Type B pancreatic cell (in vitro differentiated cells): ENCODE results near the gene ADIPOR2. TPM values are rescaled to one million over a fixed set of nuclear protein-coding genes. Genes with fewer than 3 reads are reported as not detected.

Experiments
- DNase-seq: peaks from one replicate; pipeline ENCODE4 v3.0.0; 2021; ENCODE audit warnings: mixed read lengths; ENCODE audit not compliant: unreplicated experiment; ENCODE audit errors: extremely low spot score
- H3K27ac Mint-ChIP-seq: 2 replicates; pipeline ENCODE4 v1.8.0; 2021; ENCODE audit warnings: mild to moderate bottlenecking, mixed read lengths
- H3K27me3 Mint-ChIP-seq: 2 replicates; pipeline ENCODE4 v1.8.0; 2021; ENCODE audit warnings: mixed read lengths
- H3K36me3 Mint-ChIP-seq: 2 replicates; pipeline ENCODE4 v1.8.0; 2021; ENCODE audit warnings: mixed read lengths
- H3K4me1 Mint-ChIP-seq: one replicate; pipeline ENCODE4 v1.8.0; 2021; ENCODE audit warnings: mixed read lengths; ENCODE audit not compliant: unreplicated experiment
- H3K4me3 Mint-ChIP-seq: 2 replicates; pipeline ENCODE4 v1.8.0; 2021; ENCODE audit warnings: mild to moderate bottlenecking, mixed read lengths
- H3K9me3 Mint-ChIP-seq: 2 replicates; pipeline ENCODE4 v1.8.0; 2021; ENCODE audit warnings: mixed read lengths
- CTCF ChIP-seq: fragments of 200-600 bp; sonication (generic); conservative IDR thresholded peaks from 2 replicates; pipeline ENCODE4 v1.5.0; 2021; ENCODE audit warnings: antibody characterized with exemption, mild to moderate bottlenecking
- total RNA-seq: library from RNA; stranded (reverse); gene quantifications from 2 replicates; pipeline ENCODE4 v1.2.1, GENCODE V29; 2021; ENCODE audit warnings: low replicate concordance

Gene ADIPOR2
- total RNA-seq, 1 donor from 2014 or later = 49.2 TPM

- TF ChIP-seq CTCF = no peak
- DNase-seq = no peak
- H3K4me3 Mint-ChIP-seq = peak overlapping the region; percentile 53
- H3K27ac Mint-ChIP-seq = peak overlapping the region; percentile 97
- peaks cover 12% of the 10 kb centered on the region for H3K9me3 Mint-ChIP-seq
- H3K27me3 Mint-ChIP-seq = peaks cover 24% of the 10 kb centered on the region
- peaks cover 14% of the 10 kb centered on the region for H3K4me1 Mint-ChIP-seq
- H3K36me3 Mint-ChIP-seq = peaks cover 13% of the 10 kb centered on the region
Observed at GRCh38 chr12:1666685-1667162, 24.1 kb upstream of the ADIPOR2 start.

DNA sequence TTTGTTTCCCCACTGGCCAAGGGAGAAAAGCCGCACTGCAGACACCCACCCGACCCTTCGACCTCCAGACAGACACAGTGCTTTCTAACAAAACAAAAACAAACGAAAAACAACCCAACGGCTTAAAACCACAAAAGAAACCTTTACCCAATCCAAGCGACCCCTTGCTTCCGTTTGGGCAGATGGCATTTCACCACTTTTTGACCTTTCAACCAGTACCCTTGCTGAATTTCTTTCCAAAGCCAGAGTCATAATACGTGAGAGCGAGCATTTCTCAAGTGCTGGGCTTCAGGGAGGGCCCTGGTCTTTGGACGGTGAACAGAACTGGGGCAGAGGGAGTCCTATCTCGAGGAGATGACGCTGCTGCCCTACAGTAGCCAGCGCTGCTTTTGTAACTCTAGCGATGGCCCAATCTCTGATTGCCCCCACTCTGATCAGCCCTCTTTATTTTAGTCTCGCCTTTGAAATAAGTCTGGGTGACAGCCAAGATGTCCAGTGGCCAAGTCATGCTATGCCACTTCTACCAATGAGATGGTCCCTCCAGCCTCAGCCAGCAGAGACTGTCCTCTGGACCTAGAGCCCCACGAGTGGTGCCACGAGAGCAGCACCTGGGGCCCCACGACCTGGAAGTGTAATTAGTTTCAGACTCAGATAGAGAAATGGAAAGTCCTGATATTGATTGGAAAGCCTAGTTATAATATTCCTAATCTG lies 21.9 kb upstream of the ADIPOR2 start:
- peaks cover 12% of the 10 kb centered on the region for H3K36me3 Mint-ChIP-seq
- no peak overlapping the region for H3K4me3 Mint-ChIP-seq
- H3K4me1 Mint-ChIP-seq = peaks cover 10% of the 10 kb centered on the region
- no peak for TF ChIP-seq CTCF
- DNase-seq = no peak
- H3K27me3 Mint-ChIP-seq = peaks cover 13% of the 10 kb centered on the region
- H3K9me3 Mint-ChIP-seq = peaks cover 7% of the 10 kb centered on the region
- peak overlapping the region; percentile 99 for H3K27ac Mint-ChIP-seq

- Mint-ChIP-seq H3K27me3 (peaks cover 12% of the 10 kb centered on the region), H3K9me3 (peaks cover 7% of the 10 kb centered on the region), H3K27ac (peak overlapping the region; percentile 99), H3K4me3 (peak overlapping the region; percentile 29), H3K4me1 (peaks cover 10% of the 10 kb centered on the region), H3K36me3 (peaks cover 12% of the 10 kb centered on the region)
- no peak for DNase-seq
- no peak for TF ChIP-seq CTCF
Observed at GRCh38 chr12:1670358-1671268, 20.3 kb upstream of the ADIPOR2 start.

DNA sequence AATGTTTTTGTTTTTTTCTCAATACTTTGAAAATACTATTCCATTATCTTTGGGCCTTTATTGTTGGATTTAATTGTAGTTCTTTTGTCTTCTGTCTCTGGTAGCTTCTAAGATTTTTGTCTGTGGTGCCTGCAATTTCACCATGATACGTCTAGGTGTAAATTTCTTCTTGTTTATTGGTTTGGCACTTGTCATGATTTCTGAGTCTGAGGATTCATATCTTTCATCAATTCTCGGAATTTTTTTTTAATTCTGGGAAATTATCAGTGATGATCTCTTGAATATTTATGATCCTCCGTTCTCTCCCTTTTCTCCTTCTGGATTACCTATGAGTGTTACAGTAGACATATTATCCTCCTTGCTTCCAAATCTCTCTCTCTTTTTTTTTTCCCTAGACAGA lies 14.8 kb upstream of the ADIPOR2 start:
- peaks cover 7% of the 10 kb centered on the region for H3K36me3 Mint-ChIP-seq
- no peak for DNase-seq
- H3K27ac Mint-ChIP-seq = no peak overlapping the region
- H3K4me3 Mint-ChIP-seq = no peak overlapping the region
- no peak for TF ChIP-seq CTCF
- H3K27me3 Mint-ChIP-seq = peaks cover 6% of the 10 kb centered on the region
- no peaks in the 10 kb centered on the region for H3K4me1 Mint-ChIP-seq
- peaks cover 3% of the 10 kb centered on the region for H3K9me3 Mint-ChIP-seq

GRCh38 chr12:1680804-1681492 lies 9.9 kb upstream of the ADIPOR2 start:
- Mint-ChIP-seq H3K9me3 (no peaks in the 10 kb centered on the region), H3K27me3 (peaks cover 4% of the 10 kb centered on the region), H3K4me1 (no peaks in the 10 kb centered on the region), H3K4me3 (no peak overlapping the region), H3K27ac (no peak overlapping the region), H3K36me3 (no peaks in the 10 kb centered on the region)
- DNase-seq = no peak
- no peak for TF ChIP-seq CTCF
